NCI-H1694 treated with DMSO at 0.1 percent for 48 hours (cell line): ENCODE data around the gene STK11IP.
A peak's percentile ranks its signal among the peaks of the same experiment; 100 is the strongest.

Source experiments
- DNase-seq: peaks from one replicate; lab custom pipeline; 2025; lab: John Stamatoyannopoulos, UW

Gene STK11IP

DNA sequence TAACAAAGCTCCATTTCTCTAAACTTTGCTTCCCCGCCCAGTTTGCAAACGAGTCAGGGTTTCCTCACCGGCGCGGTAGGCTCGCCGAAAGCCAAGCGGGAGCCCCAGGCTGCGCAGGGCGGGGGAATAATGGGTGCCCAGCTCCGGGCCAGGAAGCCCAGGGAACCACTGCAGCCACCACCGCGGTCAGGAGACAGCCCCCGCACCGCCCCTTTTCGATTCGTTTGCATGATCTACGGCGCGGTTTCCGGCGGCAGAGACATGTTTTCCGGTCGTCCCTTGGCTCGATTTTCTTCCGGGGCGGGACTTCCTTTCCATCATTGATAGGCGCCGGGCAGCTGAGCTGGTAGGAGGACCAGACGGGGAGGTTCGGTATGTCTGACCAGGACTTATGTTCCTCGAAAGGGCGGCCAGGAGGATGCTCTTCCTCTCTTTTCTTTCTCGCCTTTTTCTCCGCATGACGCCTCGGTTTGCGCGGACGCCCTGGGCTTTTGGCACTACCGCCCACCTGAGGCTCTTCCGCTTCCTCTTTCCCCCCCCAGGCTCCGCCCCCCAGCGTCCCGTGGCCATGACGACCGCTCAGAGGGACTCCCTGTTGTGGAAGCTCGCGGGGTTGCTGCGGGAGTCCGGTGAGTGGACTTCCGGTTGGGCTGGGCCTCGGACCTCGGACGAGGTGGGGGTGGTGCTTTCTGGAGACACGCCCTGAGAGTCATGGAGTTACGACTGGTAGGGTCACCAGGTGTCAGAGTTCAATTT, at the start of gene STK11IP:
Gene STK11IP (plus strand): TSS at position 306 of the 756 bp plus-strand sequence. CDS start 263 bp downstream, at position 569.
- peak; percentile 91 for DNase-seq

- DNase-seq = no peak
Measured at GRCh38 chr2:219548990-219549389, 48.7 kb upstream of the STK11IP start.

GRCh38 chr2:219549619-219550018, 48.0 kb upstream of the STK11IP start:
- no peak for DNase-seq

DNA sequence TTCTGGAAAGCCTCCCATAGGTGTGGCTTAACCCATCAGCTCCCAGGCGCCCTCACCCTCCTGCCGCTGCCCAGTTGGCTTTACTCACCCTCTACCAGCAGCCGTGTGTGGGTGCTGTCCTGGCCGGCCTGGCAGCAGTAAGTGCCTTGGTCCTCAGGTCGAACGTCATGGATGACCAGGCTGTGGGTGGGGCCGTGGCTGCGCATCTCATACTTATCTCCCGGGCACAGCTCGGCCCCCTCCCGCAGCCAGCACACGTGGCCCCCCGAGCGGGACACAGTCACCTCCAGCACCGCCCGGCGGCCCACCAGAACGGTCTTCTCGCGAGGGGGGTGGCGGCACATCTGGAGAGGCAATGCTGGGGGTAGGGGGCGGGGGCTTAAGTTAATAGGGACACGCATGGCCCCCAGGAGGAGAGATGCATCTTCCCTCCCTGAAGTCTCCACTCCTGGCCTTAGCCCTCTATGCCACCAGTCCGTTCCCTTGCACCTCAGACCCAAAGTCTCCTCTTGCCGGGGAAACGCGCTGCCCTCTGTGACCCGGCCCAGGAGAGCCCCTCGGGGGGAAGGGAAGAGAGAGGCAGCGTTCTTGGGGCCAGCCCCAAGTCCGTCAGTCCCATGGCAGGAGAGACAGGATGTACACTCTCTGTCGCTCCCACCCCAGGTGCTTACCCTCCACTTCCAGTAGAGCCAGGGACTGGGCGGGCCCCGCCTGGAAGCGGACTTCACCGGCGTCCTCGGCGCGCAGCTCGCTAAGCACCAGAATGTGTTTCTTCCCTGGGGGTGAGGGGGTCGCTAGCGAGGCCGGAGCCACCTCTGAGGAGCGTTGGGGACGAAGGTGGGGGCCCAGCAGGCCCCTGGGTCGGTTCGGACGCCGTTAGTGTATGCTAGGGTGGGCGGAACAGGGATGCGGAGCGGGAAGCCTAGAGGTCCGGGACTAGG, 45.9 kb upstream of the STK11IP start:
- DNase-seq = no peak

DNA sequence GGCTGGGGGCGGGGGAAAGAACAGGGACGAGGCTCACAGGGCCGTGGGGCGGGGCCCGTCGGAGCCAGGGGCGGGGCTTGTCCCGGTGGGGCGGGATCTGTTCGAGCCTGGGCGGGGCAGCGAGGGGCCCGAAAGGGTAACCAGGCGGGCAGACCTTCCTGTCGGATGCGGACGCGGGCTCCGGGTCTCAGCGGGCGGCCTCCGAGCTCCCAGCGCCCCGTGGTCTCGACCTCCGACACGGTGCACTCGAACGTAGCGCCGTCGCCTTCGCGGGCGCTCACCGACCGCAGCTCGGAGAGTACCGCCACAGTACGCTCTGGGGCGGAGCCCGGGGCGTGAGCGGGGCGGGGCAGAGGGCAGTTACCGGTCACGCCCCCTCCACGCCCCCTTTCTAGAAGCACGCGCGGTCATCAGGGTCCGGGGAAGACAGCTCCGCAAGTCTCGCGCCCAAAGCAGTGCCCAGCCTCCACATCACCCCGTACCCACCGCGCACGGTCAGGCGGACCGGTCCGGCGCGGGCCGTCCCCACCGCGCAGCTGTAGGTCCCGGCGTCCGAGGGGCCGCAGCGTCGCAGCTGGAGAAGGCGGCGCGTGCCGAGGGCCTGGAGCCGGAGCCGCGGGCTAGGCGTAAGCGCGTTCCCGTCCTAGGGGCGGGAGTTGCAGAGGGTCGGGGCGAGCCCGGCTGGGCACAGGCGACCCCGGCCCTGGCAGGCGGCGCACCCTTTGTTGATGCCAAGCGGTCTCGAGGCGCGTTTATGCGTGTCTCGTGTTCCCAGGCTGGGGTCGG, 45.1 kb upstream of the STK11IP start:
- DNase-seq = peak; percentile 46

DNA sequence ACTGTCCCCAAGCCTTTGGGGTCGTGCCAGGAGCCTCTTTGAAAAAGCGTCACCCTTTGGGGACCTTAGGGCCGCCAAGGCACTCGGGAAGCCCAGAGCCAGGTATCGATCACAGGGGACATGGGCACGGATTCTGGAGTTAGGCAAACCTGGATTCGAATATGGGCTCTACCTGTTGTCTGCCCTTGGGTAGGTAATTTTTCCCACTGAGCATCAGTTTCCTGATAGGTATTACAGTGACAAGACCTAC, 44.6 kb upstream of the STK11IP start:
- DNase-seq = no peak

- DNase-seq = no peak
Measured at GRCh38 chr2:219553463-219553963, 44.1 kb upstream of the STK11IP start.

DNA sequence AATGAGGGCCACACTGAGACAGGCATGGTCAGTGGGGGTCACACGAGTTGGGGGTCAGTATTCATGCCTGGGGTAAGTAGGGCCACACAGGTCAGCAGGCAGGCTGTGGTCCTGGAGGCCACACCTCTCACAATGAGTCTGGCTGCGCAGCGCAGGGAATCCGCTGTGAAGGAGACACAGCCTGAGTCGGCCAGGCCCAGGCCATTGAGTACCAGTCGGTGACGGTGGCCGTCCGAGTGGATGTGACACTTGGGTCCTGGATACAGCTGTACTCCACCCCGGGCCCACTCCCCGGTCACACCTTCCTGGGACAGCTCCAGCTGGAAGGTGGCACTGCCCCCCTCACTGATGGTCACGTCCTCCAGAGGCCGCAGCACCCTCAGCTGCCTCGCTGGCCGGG, 43.3 kb upstream of the STK11IP start:
- DNase-seq = no peak

- DNase-seq = no peak
Measured at GRCh38 chr2:219555956-219556355, 41.7 kb upstream of the STK11IP start.

DNA sequence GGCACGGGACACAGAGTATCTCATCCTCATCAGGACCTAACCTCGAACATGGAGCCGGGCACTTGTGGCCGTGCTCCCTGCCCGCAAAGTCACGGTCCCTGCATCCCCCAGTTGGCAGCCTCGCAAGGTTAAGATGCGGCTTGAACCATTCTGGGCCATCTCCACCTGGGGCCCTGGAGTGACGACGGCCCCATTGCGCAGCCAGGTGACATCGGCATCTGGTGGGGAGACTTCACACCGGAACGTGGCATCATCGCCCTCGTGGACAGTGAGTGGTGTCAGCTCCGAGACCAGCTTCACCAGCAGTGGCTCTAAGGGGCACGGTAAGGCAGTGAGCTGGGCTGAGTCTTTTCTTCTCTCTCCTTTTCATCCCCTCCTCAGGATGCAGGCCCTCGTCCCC, 41.2 kb upstream of the STK11IP start:
- no peak for DNase-seq

GRCh38 chr2:219557320-219557719, 40.3 kb upstream of the STK11IP start:
- DNase-seq = no peak

GRCh38 chr2:219557791-219558785, 39.6 kb upstream of the STK11IP start:
- DNase-seq = no peak

DNA sequence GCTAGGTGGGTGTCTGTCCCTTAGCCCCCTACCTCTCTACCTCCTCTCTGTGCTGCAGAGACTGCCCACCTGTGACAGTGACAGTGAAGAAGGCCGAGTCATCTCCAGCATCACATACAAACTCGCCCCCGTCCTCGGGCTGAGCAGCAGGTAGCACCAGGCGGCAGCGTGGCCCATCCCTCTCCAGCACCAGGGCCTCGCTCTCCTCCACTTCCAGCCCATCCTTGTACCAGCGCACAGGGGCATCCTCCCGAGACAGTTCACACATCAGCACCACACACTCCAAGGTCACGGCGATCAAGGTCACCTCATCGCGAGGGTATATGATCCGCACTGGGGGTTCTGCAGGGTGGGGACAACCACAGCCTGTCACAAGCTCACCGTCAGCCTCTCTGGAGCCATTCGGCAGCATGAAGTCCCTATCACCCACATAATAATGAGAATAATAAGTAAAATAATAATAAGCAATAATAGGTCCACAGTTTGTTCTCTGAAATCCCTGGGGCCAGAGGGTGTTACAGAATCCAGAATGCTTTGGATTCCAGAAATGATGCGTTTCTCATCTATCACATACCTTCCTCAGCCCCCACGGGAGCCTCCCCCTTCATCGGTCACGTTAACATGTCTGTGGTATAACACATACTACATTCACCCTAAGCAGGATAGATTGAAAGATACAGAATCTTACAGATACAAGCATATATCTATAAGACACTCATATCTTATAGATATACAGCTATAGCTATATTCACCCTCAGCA, 38.3 kb upstream of the STK11IP start:
- no peak for DNase-seq

- DNase-seq = no peak
Measured at GRCh38 chr2:219560037-219560892, 37.4 kb upstream of the STK11IP start.

GRCh38 chr2:219560893-219561178, 36.8 kb upstream of the STK11IP start:
- DNase-seq = no peak

- DNase-seq = no peak
Measured at GRCh38 chr2:219561179-219562048, 36.2 kb upstream of the STK11IP start.

GRCh38 chr2:219562049-219563020, 35.3 kb upstream of the STK11IP start:
- DNase-seq = no peak
